Measurements from ENCODE around the gene CX3CL1. TPM values are rescaled to one million over a fixed set of nuclear protein-coding genes. Genes with fewer than 3 reads are reported as not detected.

The CX3CL1 gene
- total and polyA plus RNA-seq, 2 donors (not counting 3 experiments of a cell fraction or from before 2014, with no cell fraction given), result 2.0 to 2.3 TPM

DNA sequence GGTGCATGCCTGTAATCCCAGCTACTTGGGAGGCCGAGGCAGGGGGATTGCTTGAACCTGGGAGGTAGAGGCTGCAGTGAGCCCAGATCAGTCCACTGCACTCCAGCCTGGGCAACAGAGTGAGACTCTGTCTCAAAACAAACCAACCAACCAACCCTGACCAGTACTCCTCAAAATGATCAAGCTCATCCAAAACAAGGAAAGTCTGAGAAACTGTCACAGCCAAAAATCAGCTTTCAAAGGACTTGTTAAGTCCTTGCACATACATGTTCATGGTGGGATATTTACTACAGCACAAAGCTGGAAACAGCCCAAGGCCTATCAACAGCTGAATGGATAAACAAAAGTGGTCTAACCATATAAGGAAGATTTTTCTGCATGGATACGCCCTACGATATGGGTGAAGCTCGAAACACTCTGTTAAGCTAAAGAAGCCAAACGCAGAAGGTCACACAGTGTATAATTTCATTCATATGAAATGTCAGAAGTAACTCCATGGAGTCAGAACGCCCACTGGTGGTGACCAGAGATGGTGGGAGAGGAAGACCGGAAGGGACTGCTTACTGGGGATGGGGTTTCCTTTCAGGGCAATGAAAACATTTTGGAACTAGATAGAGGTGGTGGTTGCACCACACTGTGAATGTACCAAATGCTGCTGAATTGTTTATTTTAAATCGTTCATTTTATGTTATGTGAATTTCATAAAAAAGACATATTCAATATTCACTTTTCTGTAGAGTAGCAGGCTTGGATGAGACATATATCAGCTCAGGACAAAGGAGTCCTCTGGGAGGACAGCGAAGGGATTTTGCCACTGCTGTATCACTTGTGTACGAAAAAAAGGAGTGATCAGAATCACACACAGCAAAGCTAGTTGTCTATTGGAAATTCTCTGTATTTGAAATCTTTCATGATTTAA is 50.0 kb downstream of the CX3CL1 start:
- Histone ChIP-seq H3K27ac (ENCODE audit: insufficient read depth, low read depth, low read length) (no peak overlapping the region), H3K4me2 (ENCODE audit: insufficient read depth, low read length) (no peak overlapping the region), H3K9me3 (replicated peaks; ENCODE audit: control insufficient read depth, insufficient read depth, low read length) (no peaks in the 10 kb centered on the region), H2AFZ (ENCODE audit: low read depth, low read length) (no peak overlapping the region), H3K27me3 (ENCODE audit: control insufficient read depth in 2 of 2, insufficient read depth in 2 of 2, low read length in 2 of 2) (no peaks in the 10 kb centered on the region), H3K9me1 (replicated peaks; ENCODE audit: control insufficient read depth, extremely low read depth, insufficient read depth, low read length) (no peaks in the 10 kb centered on the region), H4K20me1 (replicated peaks; ENCODE audit: control insufficient read depth, extremely low read depth, insufficient read depth, low read length) (no peaks in the 10 kb centered on the region), H3K4me1 (ENCODE audit: control insufficient read depth, extremely low read depth, insufficient read depth, low read length) (peaks cover 5% of the 10 kb centered on the region), H3K79me2 (ENCODE audit: control insufficient read depth, insufficient read depth, low read length) (no peaks in the 10 kb centered on the region), H3K9ac (replicated peaks; ENCODE audit: extremely low read depth, insufficient read depth, low read length) (no peak overlapping the region), H3K4me3 (replicated peaks in 1 of 3; ENCODE audit: insufficient read depth in 1 of 3, low read depth in 1 of 3, low read length in 3 of 3) (no peak overlapping the region), H3K36me3 (ENCODE audit: control insufficient read depth in 2 of 2, extremely low read depth in 1 of 2, insufficient read depth in 2 of 2, low read length in 2 of 2) (peaks cover 2% of the 10 kb centered on the region in 2 experiments)
- no peak for TF ChIP-seq FOS (IDR thresholded peaks at IDR 0.05; ENCODE audit: borderline replicate concordance, insufficient read depth, low read length)
- TF ChIP-seq, protein P1, sequence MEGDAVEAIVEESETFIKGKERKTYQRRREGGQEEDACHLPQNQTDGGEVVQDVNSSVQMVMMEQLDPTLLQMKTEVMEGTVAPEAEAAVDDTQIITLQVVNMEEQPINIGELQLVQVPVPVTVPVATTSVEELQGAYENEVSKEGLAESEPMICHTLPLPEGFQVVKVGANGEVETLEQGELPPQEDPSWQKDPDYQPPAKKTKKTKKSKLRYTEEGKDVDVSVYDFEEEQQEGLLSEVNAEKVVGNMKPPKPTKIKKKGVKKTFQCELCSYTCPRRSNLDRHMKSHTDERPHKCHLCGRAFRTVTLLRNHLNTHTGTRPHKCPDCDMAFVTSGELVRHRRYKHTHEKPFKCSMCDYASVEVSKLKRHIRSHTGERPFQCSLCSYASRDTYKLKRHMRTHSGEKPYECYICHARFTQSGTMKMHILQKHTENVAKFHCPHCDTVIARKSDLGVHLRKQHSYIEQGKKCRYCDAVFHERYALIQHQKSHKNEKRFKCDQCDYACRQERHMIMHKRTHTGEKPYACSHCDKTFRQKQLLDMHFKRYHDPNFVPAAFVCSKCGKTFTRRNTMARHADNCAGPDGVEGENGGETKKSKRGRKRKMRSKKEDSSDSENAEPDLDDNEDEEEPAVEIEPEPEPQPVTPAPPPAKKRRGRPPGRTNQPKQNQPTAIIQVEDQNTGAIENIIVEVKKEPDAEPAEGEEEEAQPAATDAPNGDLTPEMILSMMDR (IDR thresholded peaks at IDR 0.05; ENCODE audit: extremely low read depth in 1 of 2, insufficient read depth in 1 of 2, low read depth in 1 of 2, low read length in 2 of 2), result peak; percentile 68 to 72
- DNase-seq (ENCODE audit: low read depth, low spot score) (peak; percentile 67), FAIRE-seq (peak; percentile 63)
- POLR2A ChIA-PET, result no interaction called here
- intact Hi-C loops (cut with micrococcal nuclease), result loop anchor here (1.0 kb wide), 1 partner anchor 122 kb away; no protein-coding TSS in a partner anchor
- BruUV-seq (replicated peaks), result no TSS peak
- CTCF ChIA-PET, result interaction anchor here (0.5 to 16.2 kb wide), 16 partner anchors 10 to 554 kb away, joined by 3 to 507 read pairs (median 3); partner anchors contain the start of genes ARL2BP, CIAPIN1 and COQ9
- dilution Hi-C loops (cut with MboI; ENCODE audit: extremely low pct_ligation_motif_present, low sequenced_read_pairs), result loop anchor here (25.0 kb wide), 1 partner anchor 110 kb away; no protein-coding TSS in a partner anchor

DNA sequence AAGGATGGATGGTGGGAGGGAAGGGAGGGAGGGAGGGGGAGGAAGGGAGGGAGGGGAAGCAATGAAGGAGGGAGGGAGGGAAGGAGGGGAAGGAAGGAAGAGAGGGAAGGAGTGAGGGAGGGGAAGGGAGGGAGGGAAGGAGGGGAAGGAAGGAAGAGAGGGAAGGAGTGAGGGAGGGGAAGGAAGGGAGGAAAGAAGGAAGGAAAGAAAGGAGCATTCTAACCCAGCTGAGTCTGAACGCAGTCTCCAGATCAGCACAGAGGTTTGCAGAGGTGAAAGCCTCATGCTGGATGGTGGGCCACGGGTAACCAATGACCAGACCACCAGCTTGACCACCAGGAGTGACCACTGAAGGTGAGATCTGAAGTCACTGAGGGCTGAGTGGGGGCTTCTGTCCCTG is 50.9 kb downstream of the CX3CL1 start:
- DNase-seq (ENCODE audit: low read depth, low spot score) (no peak), FAIRE-seq (no peak)
- no peaks in the 10 kb centered on the region for H3K27me3 ChIP-seq (ENCODE audit: control insufficient read depth in 2 of 2, insufficient read depth in 2 of 2, low read length in 2 of 2)
- TF ChIP-seq EZH2 (IDR thresholded peaks at IDR 0.05; ENCODE audit: borderline replicate concordance, low read depth, low read length, severe bottlenecking), result no peak
- TF ChIP-seq JUN (IDR thresholded peaks at IDR 0.05; ENCODE audit: borderline replicate concordance, insufficient read depth, insufficient read length, low read depth), result no peak
- TF ChIP-seq, protein P2, sequence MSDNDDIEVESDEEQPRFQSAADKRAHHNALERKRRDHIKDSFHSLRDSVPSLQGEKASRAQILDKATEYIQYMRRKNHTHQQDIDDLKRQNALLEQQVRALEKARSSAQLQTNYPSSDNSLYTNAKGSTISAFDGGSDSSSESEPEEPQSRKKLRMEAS (IDR thresholded peaks at IDR 0.05; ENCODE audit: insufficient read depth, insufficient read length), result no peak
- TF ChIP-seq POLR2A (IDR thresholded peaks at IDR 0.05; ENCODE audit: low read depth, low read length), result no peak
- TF ChIP-seq MYC (IDR thresholded peaks at IDR 0.05; ENCODE audit: low read depth, low read length), result no peak
- no peak for TF ChIP-seq POLR2AphosphoS5 (IDR thresholded peaks at IDR 0.05; ENCODE audit: insufficient read depth, low read depth, low read length)
- no peak for TF ChIP-seq FOS (IDR thresholded peaks at IDR 0.05; ENCODE audit: borderline replicate concordance, insufficient read depth, low read length)
- TF ChIP-seq, protein P1 (IDR thresholded peaks at IDR 0.05; ENCODE audit: extremely low read depth in 1 of 2, insufficient read depth in 1 of 2, low read depth in 1 of 2, low read length in 2 of 2), result no peak
- TF ChIP-seq GATA2 (IDR thresholded peaks at IDR 0.05; ENCODE audit: insufficient read depth, insufficient read length, low read depth, low read length), result no peak
- dilution Hi-C loops (cut with MboI; ENCODE audit: extremely low pct_ligation_motif_present, low sequenced_read_pairs), result loop anchor here (25.0 kb wide), 1 partner anchor 111 kb away; no protein-coding TSS in a partner anchor
- ChIA-PET CTCF (interaction anchor here (1.0 to 16.2 kb wide), 8 partner anchors 11 to 555 kb away, joined by 3 to 507 read pairs (median 5); no protein-coding TSS in a partner anchor), POLR2A (no interaction called here)
- no peak overlapping the region for H3K4me3 ChIP-seq (replicated peaks in 1 of 3; ENCODE audit: insufficient read depth in 1 of 3, low read depth in 1 of 3, low read length in 3 of 3)
- H3K9me1 ChIP-seq (replicated peaks; ENCODE audit: control insufficient read depth, extremely low read depth, insufficient read depth, low read length), result no peaks in the 10 kb centered on the region
- BruUV-seq (replicated peaks), result no TSS peak
- no peaks in the 10 kb centered on the region for H3K9me3 ChIP-seq (replicated peaks; ENCODE audit: control insufficient read depth, insufficient read depth, low read length)
- H2AFZ ChIP-seq (ENCODE audit: low read depth, low read length), result no peak overlapping the region
- H3K9ac ChIP-seq (replicated peaks; ENCODE audit: extremely low read depth, insufficient read depth, low read length), result no peak overlapping the region
- intact Hi-C loops (cut with micrococcal nuclease), result no loop called here
- H3K4me1 ChIP-seq (ENCODE audit: control insufficient read depth, extremely low read depth, insufficient read depth, low read length), result no peaks in the 10 kb centered on the region
- H3K27ac ChIP-seq (ENCODE audit: insufficient read depth, low read depth, low read length), result no peak overlapping the region
- no peaks in the 10 kb centered on the region for H4K20me1 ChIP-seq (replicated peaks; ENCODE audit: control insufficient read depth, extremely low read depth, insufficient read depth, low read length)
- peaks cover 2 to 4% of the 10 kb centered on the region in 2 experiments for H3K36me3 ChIP-seq (ENCODE audit: control insufficient read depth in 2 of 2, extremely low read depth in 1 of 2, insufficient read depth in 2 of 2, low read length in 2 of 2)
- no peak overlapping the region for H3K4me2 ChIP-seq (ENCODE audit: insufficient read depth, low read length)
- no peaks in the 10 kb centered on the region for H3K79me2 ChIP-seq (ENCODE audit: control insufficient read depth, insufficient read depth, low read length)

Data from endothelial cell of umbilical vein (primary cell).